Neutrophil (primary cell): ENCODE results near the gene FTCD.

ENCODE experiments used
- H3K27ac ChIP-seq: fragments of 200-600 bp; sonication (generic); 2 replicates; pipeline ENCODE4 v1.5.1; 2016; ENCODE audit warnings: mild to moderate bottlenecking, moderate library complexity
- H3K27me3 ChIP-seq: fragments of 200-600 bp; sonication (generic); 2 replicates; pipeline ENCODE4 v1.6.0; 2016; ENCODE audit warnings: mild to moderate bottlenecking
- H3K36me3 ChIP-seq: fragments of 200-600 bp; sonication (generic); 2 replicates; pipeline ENCODE4 v1.5.1; 2017
- H3K4me1 ChIP-seq, 2 experiments: fragments of 200-600 bp in 1 of 2; sonication (generic) in 1 of 2; 1 replicate in 1 of 2; 2 replicates in 1 of 2; pipeline versions ENCODE4 v1.5.1 to v1.6.1; 2013 to 2016; ENCODE audit warnings: low read depth in 1 of 2, low read length in 1 of 2, mild to moderate bottlenecking in 1 of 2, moderate library complexity in 1 of 2; ENCODE audit not compliant: control insufficient read depth in 1 of 2, insufficient read depth in 1 of 2
- H3K4me3 ChIP-seq, 2 experiments: fragments of 200-600 bp in 1 of 2; sonication (generic) in 1 of 2; 1 replicate in 1 of 2; 2 replicates in 1 of 2; pipeline ENCODE4 v1.5.1; 2013 to 2016; ENCODE audit warnings: low read depth in 1 of 2, low read length in 1 of 2, mild to moderate bottlenecking in 1 of 2, moderate library complexity in 1 of 2
- H3K9me3 ChIP-seq: fragments of 200-600 bp; sonication (generic); 2 replicates; pipeline ENCODE4 v1.5.1; 2016
- CTCF ChIP-seq: fragments of 200-600 bp; sonication (generic); IDR thresholded peaks from 2 replicates; pipeline ENCODE4 v1.5.1; 2016; ENCODE audit warnings: antibody characterized with exemption

Gene FTCD

GRCh38 chr21:46191686-46192575, 36.6 kb upstream of the FTCD start:
- H3K4me3 ChIP-seq: no peak overlapping the region
- no peaks in the 10 kb centered on the region for H3K4me1 ChIP-seq
- no peaks in the 10 kb centered on the region for H3K9me3 ChIP-seq
- no peaks in the 10 kb centered on the region for H3K27me3 ChIP-seq
- H3K27ac ChIP-seq: no peak overlapping the region
- H3K36me3 ChIP-seq: peaks cover 17% of the 10 kb centered on the region
- no peak for TF ChIP-seq CTCF

GRCh38 chr21:46191257-46191685, 35.9 kb upstream of the FTCD start:
- Histone ChIP-seq H3K9me3 (no peaks in the 10 kb centered on the region), H3K27ac (no peak overlapping the region), H3K27me3 (no peaks in the 10 kb centered on the region), H3K4me1 (no peaks in the 10 kb centered on the region), H3K36me3 (peaks cover 17% of the 10 kb centered on the region), H3K4me3 (no peak overlapping the region)
- no peak for TF ChIP-seq CTCF

- H3K36me3 ChIP-seq: peaks cover 11% of the 10 kb centered on the region
- no peak overlapping the region for H3K4me3 ChIP-seq
- H3K27ac ChIP-seq: no peak overlapping the region
- H3K9me3 ChIP-seq: no peaks in the 10 kb centered on the region
- TF ChIP-seq CTCF: no peak
- no peaks in the 10 kb centered on the region for H3K4me1 ChIP-seq
- no peaks in the 10 kb centered on the region for H3K27me3 ChIP-seq
These were observed 35.2 kb upstream of the FTCD start for GRCh38 chr21:46190491-46191131.

- Histone ChIP-seq H3K27me3 (no peaks in the 10 kb centered on the region), H3K4me3 (no peak overlapping the region), H3K27ac (no peak overlapping the region), H3K36me3 (peaks cover 7% of the 10 kb centered on the region), H3K9me3 (no peaks in the 10 kb centered on the region), H3K4me1 (peaks cover 5% of the 10 kb centered on the region in 2 experiments)
- no peak for TF ChIP-seq CTCF
These were observed 34.6 kb upstream of the FTCD start for GRCh38 chr21:46189959-46190490.

- H3K27ac ChIP-seq: no peak overlapping the region
- no peaks in the 10 kb centered on the region for H3K9me3 ChIP-seq
- no peaks in the 10 kb centered on the region for H3K27me3 ChIP-seq
- no peak for TF ChIP-seq CTCF
- no peak overlapping the region for H3K4me3 ChIP-seq
- peaks cover 11 to 12% of the 10 kb centered on the region in 2 experiments for H3K4me1 ChIP-seq
- peaks cover 5% of the 10 kb centered on the region for H3K36me3 ChIP-seq
These were observed 34.0 kb upstream of the FTCD start for GRCh38 chr21:46189213-46189958.
